Karpas-422 (cell line): ENCODE results near the gene SORCS2. TPM values are rescaled to one million over a fixed set of nuclear protein-coding genes. Genes with fewer than 3 reads are reported as not detected.

Experiments
- DNase-seq: peaks from one replicate; pipeline ENCODE4 v3.0.0-alpha.2; 2015
- H2AFZ ChIP-seq: fragments of 200-600 bp; sonication (generic); 2 replicates; pipeline ENCODE4 v1.6.1; 2014; ENCODE audit warnings: antibody characterized with exemption, low read length, mixed read lengths
- H3K27ac ChIP-seq: fragments of 200-600 bp; sonication (generic); 2 replicates; pipeline ENCODE4 v1.5.1; 2014; ENCODE audit warnings: mild to moderate bottlenecking, low read length, moderate library complexity
- H3K27me3 ChIP-seq: fragments of 200-600 bp; sonication (generic); 2 replicates; pipeline ENCODE4 v1.6.1; 2014; ENCODE audit warnings: low read length, mixed read lengths
- H3K36me3 ChIP-seq: fragments of 200-600 bp; sonication (generic); 2 replicates; pipeline ENCODE4 v1.6.1; 2014; ENCODE audit warnings: low read length, mixed read lengths; ENCODE audit not compliant: insufficient read depth
- H3K4me1 ChIP-seq: fragments of 200-600 bp; sonication (generic); 2 replicates; pipeline ENCODE4 v1.6.1; 2014; ENCODE audit warnings: mild to moderate bottlenecking, low read length, mixed read lengths
- H3K4me2 ChIP-seq: fragments of 200-600 bp; sonication (generic); 2 replicates; pipeline ENCODE4 v1.6.1; 2014; ENCODE audit warnings: low read length, low read depth, mild to moderate bottlenecking; ENCODE audit not compliant: poor library complexity, severe bottlenecking
- H3K4me3 ChIP-seq: fragments of 200-600 bp; sonication (generic); 2 replicates; pipeline ENCODE4 v1.5.1; 2014; ENCODE audit warnings: mild to moderate bottlenecking, antibody characterized with exemption, low read length, mixed read lengths
- H3K79me2 ChIP-seq: fragments of 200-600 bp; sonication (generic); 2 replicates; pipeline ENCODE4 v1.6.1; 2014; ENCODE audit warnings: mild to moderate bottlenecking, low read length, mixed read lengths
- H3K9ac ChIP-seq: fragments of 200-600 bp; sonication (generic); 2 replicates; pipeline ENCODE4 v1.6.0; 2014; ENCODE audit warnings: low read length
- H3K9me2 ChIP-seq: fragments of 200-600 bp; sonication (generic), shearing (Covaris generic); replicated peaks from 2 replicates; pipeline ENCODE4 v1.6.0; 2014; ENCODE audit warnings: mild to moderate bottlenecking, low read length, moderate library complexity; ENCODE audit not compliant: insufficient read depth
- H3K9me3 ChIP-seq: fragments of 300-700, 200-600 bp; sonication (generic); 2 replicates; pipeline ENCODE4 v1.6.1; 2014; ENCODE audit warnings: low read length, mixed read lengths
- H4K20me1 ChIP-seq: fragments of 200-600 bp; sonication (generic); 2 replicates; pipeline ENCODE4 v1.6.1; 2014; ENCODE audit warnings: mild to moderate bottlenecking, antibody characterized with exemption, low read length, low read depth; ENCODE audit not compliant: insufficient read depth
- total RNA-seq: library from RNA; depleted of rRNA; stranded (reverse); fragments of >200 nt; shearing (Covaris generic); gene quantifications from 2 replicates; pipeline ENCODE4 v1.2.3, GENCODE V29; 2014; ENCODE audit warnings: low replicate concordance

SORCS2 gene
- total RNA-seq, 1 experiment from 2014 or later: not detected

DNA sequence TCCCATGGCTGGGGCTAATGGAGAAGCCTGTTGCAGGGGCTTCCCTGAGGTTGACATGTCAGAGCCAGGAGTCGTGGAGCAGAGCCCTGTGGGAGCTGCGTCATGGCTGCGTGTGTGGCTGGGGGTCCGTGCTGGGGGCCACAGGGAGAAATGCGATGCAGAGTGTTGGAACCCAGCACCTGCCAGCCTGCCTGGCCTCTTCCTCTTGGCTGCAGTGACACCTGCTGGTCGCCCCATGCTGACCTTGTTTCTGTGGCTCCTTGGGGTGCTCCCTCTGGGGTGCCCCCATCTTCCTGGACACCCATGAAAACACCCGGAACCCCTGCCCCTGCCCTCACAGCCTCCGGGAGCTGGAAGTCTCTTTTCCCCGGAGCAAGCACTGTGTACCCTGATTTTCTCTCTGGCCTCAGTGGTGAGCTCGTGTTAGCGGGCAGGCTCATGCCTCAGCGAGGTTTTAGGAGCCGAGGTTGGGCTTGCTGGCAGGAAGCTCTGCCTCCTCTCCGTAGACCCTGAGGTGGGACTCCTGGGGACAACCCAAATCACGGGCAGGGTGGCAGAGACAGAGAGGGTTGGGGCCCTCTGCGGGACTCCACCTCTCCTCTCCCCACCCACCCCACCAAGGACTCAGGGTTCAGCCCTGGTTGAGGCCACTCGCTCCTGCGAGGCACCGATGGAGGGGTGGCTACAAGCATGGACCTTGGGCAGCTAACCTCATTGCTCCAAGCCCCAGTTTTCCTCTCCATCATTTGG lies 103.7 kb downstream of the SORCS2 start:
- Histone ChIP-seq H2AFZ (no peak overlapping the region), H3K9ac (no peak overlapping the region), H3K79me2 (no peaks in the 10 kb centered on the region), H3K4me1 (no peaks in the 10 kb centered on the region), H3K27me3 (no peaks in the 10 kb centered on the region), H3K36me3 (no peaks in the 10 kb centered on the region), H3K4me3 (no peak overlapping the region), H3K9me2 (no peaks in the 10 kb centered on the region), H3K4me2 (no peak overlapping the region), H3K9me3 (no peaks in the 10 kb centered on the region), H4K20me1 (no peaks in the 10 kb centered on the region), H3K27ac (no peak overlapping the region)
- peak; percentile 84 for DNase-seq

DNA sequence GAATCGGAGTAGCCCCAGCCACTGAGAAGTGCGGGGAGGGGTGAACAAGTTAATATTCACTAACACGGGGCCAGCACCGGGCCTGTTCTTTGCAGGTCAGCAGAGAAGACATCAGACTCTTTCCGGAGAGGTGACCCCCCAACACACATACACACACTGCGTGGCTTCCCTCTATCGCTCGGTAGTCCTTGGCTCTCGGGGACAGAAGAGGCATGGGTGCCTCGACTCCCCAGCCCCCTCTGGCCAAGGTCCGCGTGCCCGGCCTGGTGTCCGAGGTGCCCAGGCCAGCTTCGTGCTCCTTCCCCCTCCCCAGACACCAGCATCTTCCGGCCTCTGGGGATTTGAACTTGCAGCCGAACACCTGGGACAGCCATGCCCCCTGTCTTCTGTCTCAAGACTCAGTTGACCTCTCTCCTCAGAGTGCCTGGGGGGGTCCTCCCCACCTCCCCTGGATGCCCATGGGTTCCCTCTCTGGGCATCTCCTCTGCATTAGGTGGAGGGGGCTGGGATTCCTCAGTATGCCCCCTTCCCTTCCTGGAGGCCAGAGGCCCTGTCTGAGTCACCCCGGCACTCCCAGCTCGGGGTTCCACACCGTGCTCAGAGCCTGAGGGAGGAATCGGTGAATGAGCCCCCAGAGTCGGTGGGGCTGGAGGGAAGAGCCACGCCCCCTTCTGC lies 104.5 kb downstream of the SORCS2 start:
- Histone ChIP-seq H3K4me1 (no peaks in the 10 kb centered on the region), H3K27ac (no peak overlapping the region), H2AFZ (no peak overlapping the region), H3K4me3 (no peak overlapping the region), H3K4me2 (no peak overlapping the region), H3K36me3 (no peaks in the 10 kb centered on the region), H3K9me3 (no peaks in the 10 kb centered on the region), H3K27me3 (no peaks in the 10 kb centered on the region), H3K9ac (no peak overlapping the region), H3K79me2 (no peaks in the 10 kb centered on the region), H3K9me2 (no peaks in the 10 kb centered on the region), H4K20me1 (no peaks in the 10 kb centered on the region)
- no peak for DNase-seq

- Histone ChIP-seq H3K9me2 (no peaks in the 10 kb centered on the region), H3K27ac (no peak overlapping the region), H3K27me3 (no peaks in the 10 kb centered on the region), H3K79me2 (no peaks in the 10 kb centered on the region), H3K36me3 (no peaks in the 10 kb centered on the region), H3K9ac (no peak overlapping the region), H4K20me1 (no peaks in the 10 kb centered on the region), H3K9me3 (no peaks in the 10 kb centered on the region), H2AFZ (no peak overlapping the region), H3K4me2 (no peak overlapping the region), H3K4me1 (no peaks in the 10 kb centered on the region), H3K4me3 (no peak overlapping the region)
- DNase-seq: no peak
Measured at GRCh38 chr4:7297374-7297773, 105.0 kb downstream of the SORCS2 start.

DNA sequence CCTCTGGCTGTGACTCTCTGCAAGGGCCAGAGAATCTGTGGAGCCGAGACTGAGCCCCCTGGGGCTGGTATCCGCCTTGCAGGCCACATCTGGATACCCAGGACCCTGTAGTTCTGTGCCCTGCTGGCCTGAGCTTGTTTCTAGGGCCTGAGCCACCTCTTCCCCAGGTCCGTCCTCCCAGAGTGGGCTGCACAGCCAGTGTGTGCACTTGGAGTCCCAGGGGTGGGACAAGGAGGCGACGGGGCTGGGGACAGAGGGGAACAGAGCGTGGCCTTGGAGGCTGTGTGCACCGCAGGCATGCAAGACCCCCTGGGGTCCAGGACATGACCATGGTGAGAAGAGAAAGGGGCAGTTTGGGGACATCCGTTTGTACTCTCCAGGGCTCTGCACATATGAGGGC lies 105.5 kb downstream of the SORCS2 start:
- H3K36me3 ChIP-seq: no peaks in the 10 kb centered on the region
- H3K4me3 ChIP-seq: no peak overlapping the region
- no peaks in the 10 kb centered on the region for H3K9me3 ChIP-seq
- no peaks in the 10 kb centered on the region for H3K4me1 ChIP-seq
- H2AFZ ChIP-seq: no peak overlapping the region
- no peak for DNase-seq
- H3K9me2 ChIP-seq: no peaks in the 10 kb centered on the region
- H4K20me1 ChIP-seq: no peaks in the 10 kb centered on the region
- no peaks in the 10 kb centered on the region for H3K79me2 ChIP-seq
- no peak overlapping the region for H3K9ac ChIP-seq
- no peaks in the 10 kb centered on the region for H3K27me3 ChIP-seq
- H3K4me2 ChIP-seq: no peak overlapping the region
- no peak overlapping the region for H3K27ac ChIP-seq

DNA sequence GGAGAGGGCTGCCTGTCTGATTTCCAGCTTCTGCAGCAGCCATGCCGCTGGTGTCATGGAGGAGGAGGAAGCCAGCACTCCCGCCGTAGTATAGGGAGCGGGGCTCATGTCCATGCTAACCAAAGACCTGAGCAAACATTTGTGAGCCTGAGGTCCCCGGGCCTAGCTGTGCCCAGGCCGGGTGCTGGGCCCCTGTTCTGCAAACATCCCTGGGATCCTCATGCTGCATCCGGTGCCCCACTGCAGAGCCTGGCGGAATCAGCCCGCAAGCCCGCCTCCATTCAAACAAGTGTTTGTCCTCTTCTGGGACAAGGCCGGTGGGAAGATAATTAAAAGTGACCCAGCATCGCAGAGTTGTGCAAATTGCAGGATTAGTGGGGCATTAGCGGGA lies 106.3 kb downstream of the SORCS2 start:
- H3K4me1 ChIP-seq: no peaks in the 10 kb centered on the region
- H3K4me3 ChIP-seq: no peak overlapping the region
- H3K9me2 ChIP-seq: no peaks in the 10 kb centered on the region
- H2AFZ ChIP-seq: no peak overlapping the region
- H3K4me2 ChIP-seq: no peak overlapping the region
- H3K9me3 ChIP-seq: no peaks in the 10 kb centered on the region
- H3K36me3 ChIP-seq: no peaks in the 10 kb centered on the region
- H4K20me1 ChIP-seq: no peaks in the 10 kb centered on the region
- no peaks in the 10 kb centered on the region for H3K79me2 ChIP-seq
- DNase-seq: no peak
- no peak overlapping the region for H3K27ac ChIP-seq
- H3K27me3 ChIP-seq: no peaks in the 10 kb centered on the region
- no peak overlapping the region for H3K9ac ChIP-seq

DNA sequence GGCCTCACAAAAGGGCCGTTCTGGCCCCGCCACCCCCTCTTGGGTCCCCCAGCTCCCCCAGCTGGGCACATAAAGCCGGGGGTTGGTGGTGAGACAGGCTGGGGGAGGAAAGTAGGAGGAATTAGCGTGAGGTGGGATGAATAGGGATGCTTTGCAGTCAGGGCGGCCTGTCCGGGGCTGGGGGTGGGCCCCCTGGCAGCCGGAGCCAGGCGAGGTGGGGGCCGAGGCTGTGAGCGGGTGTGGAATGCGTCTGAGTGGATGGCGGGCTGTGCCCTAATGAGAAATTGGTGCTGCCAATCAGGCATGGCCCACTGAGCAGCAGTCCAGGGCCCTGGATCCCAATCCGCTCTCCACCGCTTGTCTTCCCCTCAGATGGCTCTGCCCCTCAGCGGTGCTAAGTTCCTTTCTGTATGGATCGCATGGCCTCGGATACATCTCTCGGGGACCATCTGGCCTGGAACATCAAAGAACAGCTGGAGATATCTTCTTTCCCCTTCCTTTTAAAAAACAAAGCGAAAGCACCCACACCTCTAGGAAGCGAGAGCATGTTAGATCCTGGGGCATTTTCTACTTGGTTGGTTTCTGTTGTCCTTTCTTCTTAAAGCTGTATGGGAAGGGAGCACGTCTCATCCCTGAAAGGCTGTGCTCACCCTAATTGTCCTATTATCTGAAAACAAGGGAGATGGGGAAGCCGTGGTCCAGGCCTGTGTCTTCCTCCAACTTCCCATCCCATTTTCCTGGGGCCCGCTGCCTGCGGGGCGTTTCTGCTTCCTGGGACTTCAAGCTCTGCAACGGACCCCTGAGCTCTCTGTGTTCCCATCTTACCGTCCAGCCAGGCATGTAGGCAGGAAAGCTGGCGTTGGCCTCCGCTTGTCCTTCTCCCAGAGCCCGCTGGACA lies 106.9 kb downstream of the SORCS2 start:
- H3K27me3 ChIP-seq: no peaks in the 10 kb centered on the region
- H3K36me3 ChIP-seq: no peaks in the 10 kb centered on the region
- H2AFZ ChIP-seq: no peak overlapping the region
- no peaks in the 10 kb centered on the region for H3K9me2 ChIP-seq
- no peaks in the 10 kb centered on the region for H3K79me2 ChIP-seq
- no peak overlapping the region for H3K4me2 ChIP-seq
- no peak overlapping the region for H3K9ac ChIP-seq
- no peak overlapping the region for H3K4me3 ChIP-seq
- no peaks in the 10 kb centered on the region for H3K9me3 ChIP-seq
- no peak overlapping the region for H3K27ac ChIP-seq
- DNase-seq: no peak
- H3K4me1 ChIP-seq: no peaks in the 10 kb centered on the region
- H4K20me1 ChIP-seq: no peaks in the 10 kb centered on the region

GRCh38 chr4:7299908-7300710 lies 107.8 kb downstream of the SORCS2 start:
- H4K20me1 ChIP-seq: no peaks in the 10 kb centered on the region

More at GRCh38 chr4:7299908-7300710, 107.8 kb downstream of the SORCS2 start:
- H3K4me1 ChIP-seq: no peaks in the 10 kb centered on the region
- no peak overlapping the region for H3K4me2 ChIP-seq
- H3K9me2 ChIP-seq: no peaks in the 10 kb centered on the region
- H3K27ac ChIP-seq: no peak overlapping the region
- no peaks in the 10 kb centered on the region for H3K27me3 ChIP-seq
- H2AFZ ChIP-seq: no peak overlapping the region
- H3K4me3 ChIP-seq: no peak overlapping the region
- H3K9ac ChIP-seq: no peak overlapping the region
- H3K36me3 ChIP-seq: no peaks in the 10 kb centered on the region
- no peak for DNase-seq
- no peaks in the 10 kb centered on the region for H3K9me3 ChIP-seq
- H3K79me2 ChIP-seq: no peaks in the 10 kb centered on the region
